Heart right ventricle (tissue), 16 donors: ENCODE results near the gene DHX29. TPM values are rescaled to one million over a fixed set of nuclear protein-coding genes. Genes with fewer than 3 reads are reported as not detected.

ENCODE experiments used
- ATAC-seq, 8 donors: fragments of 200-7000 bp; cut with Tn5 transposase; one replicate each; pipeline ENCODE4 v1.9.1; 2020; ENCODE audit warnings: mild to moderate bottlenecking in 8 of 8, moderate library complexity in 8 of 8, moderate number of reproducible peaks in 1 of 8
- DNase-seq, 2 donors: peaks; one replicate each; pipeline ENCODE4 v3.0.0-alpha.2; 2020
- H3K27ac ChIP-seq, 10 donors: fragments of 200-600 bp; sonication (generic) in 2 of 10; one replicate each; pipeline versions ENCODE4 v1.5.0 to v1.8.0; 2020 to 2022; ENCODE audit warnings: mild to moderate bottlenecking in 3 of 10
- H3K27me3 ChIP-seq, 7 donors: fragments of 200-600 bp; one replicate each; pipeline ENCODE4 v1.8.0; 2021 to 2022; ENCODE audit warnings: mild to moderate bottlenecking in 2 of 7
- H3K36me3 ChIP-seq, 9 donors: fragments of 200-600 bp; sonication (generic) in 1 of 9; one replicate each; pipeline versions ENCODE4 v1.5.0 to v1.8.0; 2020 to 2022; ENCODE audit warnings: mild to moderate bottlenecking in 2 of 9
- H3K4me1 ChIP-seq, 9 donors: fragments of 200-600 bp; sonication (generic) in 1 of 9; one replicate each; pipeline versions ENCODE4 v1.5.0 to v1.8.0; 2020 to 2022; ENCODE audit warnings: mild to moderate bottlenecking in 4 of 9
- H3K4me3 ChIP-seq, 10 donors: fragments of 200-600 bp; sonication (generic) in 2 of 10; one replicate each; pipeline versions ENCODE4 v1.5.0 to v1.8.0; 2020 to 2022; ENCODE audit warnings: mild to moderate bottlenecking in 7 of 10, moderate library complexity in 2 of 10
- H3K9me3 ChIP-seq, 11 donors: fragments of 200-600 bp in 10 of 11; sonication (generic) in 2 of 11; one replicate each; pipeline versions ENCODE4 v1.5.0 to v1.8.0; 2013 to 2022; ENCODE audit warnings: mild to moderate bottlenecking in 2 of 11, control low read depth in 1 of 11, moderate library complexity in 1 of 11
- WGBS, 2 donors: extraction: QIAGEN DNeasy Blood & Tissue Kit; methylation state at CpG; one replicate each; pipeline ENCODE4 v1.1.7; 2013; ENCODE audit warnings: inconsistent platforms in 1 of 2; 5-methylcytosine and 5-hydroxymethylcytosine counted together
- intact Hi-C, 10 donors: fragments of 100-400 bp; cut with DNase I; formaldehyde crosslinking; loops; one replicate each; pipeline versions ENCODE4 v1.11.1 to v1.14.2; 2022
- polyA plus RNA-seq, 2 donors: library from polyadenylated mRNA; stranded (reverse); fragments of 200-250 nt; gene quantifications; one replicate each; pipeline ENCODE4 v1.2.3, GENCODE V29; 2013
- total RNA-seq, 10 donors: library from RNA; stranded (reverse); fragmentation: NEBNext Ultra II Directional in 3 of 10; extraction: Animal tissue kit (Norgen Biotek cat#: 25700) in 3 of 10; gene quantifications; one replicate each; pipeline versions ENCODE4 v1.2.1 to v1.2.4, GENCODE V29; 2021 to 2023
- TF ChIP-seq, protein P1 (sequence below), 9 donors: fragments of 200-600 bp; sonication (generic) in 2 of 9; IDR thresholded peaks; one replicate each; pipeline versions ENCODE4 v1.5.0 to v1.8.0; 2021 to 2022; ENCODE audit warnings: antibody characterized with exemption in 9 of 9, mild to moderate bottlenecking in 5 of 9, moderate library complexity in 1 of 9
- donor health status: Arrhythmogenic right ventricular cardiomyopathy.
- donor health status: ischemic (EF 13 %, LVEDD 7.1; RV severe dilation, severe dysfunction).
- donor health status: healthy with polysubstance abuse.
- donor health status: DM: no; HTN: yes; CAD: no.
- donor health status: DM: no; HTN: no; CAD: no.
- donor health status: ischemic (EF 25% LVEDD 6.9; RV normal size, moderate dysfunction).
- donor health status: ischemic (EF 25% LVEDD 5.7; RV mildly dilated, moderate dysfunction).
- donor health status: healthy.
- donor health status: DM: yes; HTN: yes; CAD: no.
- donor health status: Ischemic cardiomyopathy.
- donor health status: ischemic (EF 35%, LVEDD 5.7; RV mildly dilated, moderate dysfunction).
- donor health status: nonischemic (EF 11% LVEDD 7.7; RV severe dilation, severe dysfunction).
- donor health status: DM: yes; HTN: yes; CAD: no.
- donor health status: PGD.
- donor health status: ischemic (EF 29% LVEDD 5.4; RV normal size, mild dysfunction).
- donor health status: nonischemic (EF 23%, LVEDD 6.1; RV moderate dilation, normal function).

The DHX29 gene
- total and polyA plus RNA-seq, 12 donors = 7.6 to 25.8 (median 20.9) TPM

DNA sequence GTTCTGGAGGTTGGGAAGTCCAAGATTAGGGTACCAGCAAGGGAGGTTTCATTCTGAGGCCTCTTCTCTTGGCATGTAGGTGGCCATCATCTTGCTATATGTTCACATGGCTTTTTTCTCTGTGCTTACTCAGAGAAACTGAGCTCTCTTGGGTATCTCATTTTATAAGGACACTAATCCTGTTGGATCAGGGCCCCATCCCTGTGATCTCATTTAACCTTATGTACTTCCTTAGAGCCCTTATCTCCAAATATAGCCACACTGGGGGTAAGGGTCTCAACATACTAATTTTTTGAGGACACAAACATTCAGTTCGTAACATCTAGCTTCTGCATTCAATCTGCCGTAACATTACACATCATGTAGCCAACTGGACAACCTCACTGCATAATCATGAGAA, 6.6 kb downstream of the DHX29 start:
- Histone ChIP-seq H3K27ac (no peak overlapping the region), H3K27me3 (no peaks in the 10 kb centered on the region), H3K36me3 (peaks cover 0 to 56% (median 9%) of the 10 kb centered on the region in 9 donors), H3K9me3 (peaks cover 0 to 21% (median 6%) of the 10 kb centered on the region in 11 donors), H3K4me1 (peaks cover 4 to 34% (median 26%) of the 10 kb centered on the region in 9 donors), H3K4me3 (no peak overlapping the region)
- TF ChIP-seq, protein P1, sequence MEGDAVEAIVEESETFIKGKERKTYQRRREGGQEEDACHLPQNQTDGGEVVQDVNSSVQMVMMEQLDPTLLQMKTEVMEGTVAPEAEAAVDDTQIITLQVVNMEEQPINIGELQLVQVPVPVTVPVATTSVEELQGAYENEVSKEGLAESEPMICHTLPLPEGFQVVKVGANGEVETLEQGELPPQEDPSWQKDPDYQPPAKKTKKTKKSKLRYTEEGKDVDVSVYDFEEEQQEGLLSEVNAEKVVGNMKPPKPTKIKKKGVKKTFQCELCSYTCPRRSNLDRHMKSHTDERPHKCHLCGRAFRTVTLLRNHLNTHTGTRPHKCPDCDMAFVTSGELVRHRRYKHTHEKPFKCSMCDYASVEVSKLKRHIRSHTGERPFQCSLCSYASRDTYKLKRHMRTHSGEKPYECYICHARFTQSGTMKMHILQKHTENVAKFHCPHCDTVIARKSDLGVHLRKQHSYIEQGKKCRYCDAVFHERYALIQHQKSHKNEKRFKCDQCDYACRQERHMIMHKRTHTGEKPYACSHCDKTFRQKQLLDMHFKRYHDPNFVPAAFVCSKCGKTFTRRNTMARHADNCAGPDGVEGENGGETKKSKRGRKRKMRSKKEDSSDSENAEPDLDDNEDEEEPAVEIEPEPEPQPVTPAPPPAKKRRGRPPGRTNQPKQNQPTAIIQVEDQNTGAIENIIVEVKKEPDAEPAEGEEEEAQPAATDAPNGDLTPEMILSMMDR (IDR thresholded peaks at IDR 0.05) = no peak
- intact Hi-C loops = no loop called here
- DNase-seq = no peak
- 99 to 100% methylated on average over 2 of the region's 2 CpGs for WGBS, 2 donors
- ATAC-seq = no peak

DNA sequence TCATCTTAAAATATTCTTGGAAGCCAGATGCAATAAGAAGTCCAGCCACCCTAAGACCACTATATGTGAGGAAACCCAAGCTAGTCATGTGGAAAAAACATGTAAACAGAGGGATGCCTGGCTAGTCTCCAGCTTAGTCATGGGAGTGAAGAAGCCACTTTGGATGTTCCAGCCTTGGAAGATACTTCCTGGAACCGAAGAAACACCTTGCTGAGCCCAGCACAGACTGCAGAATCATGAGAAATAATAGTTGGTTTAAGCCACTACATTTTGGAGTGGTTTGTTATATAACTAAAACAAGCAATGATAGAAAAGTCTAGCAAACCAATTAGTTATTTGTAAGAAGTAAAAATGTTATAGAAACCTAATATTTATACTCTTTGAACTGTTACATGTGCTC, 12.6 kb downstream of the DHX29 start:
- H3K27me3 ChIP-seq = no peaks in the 10 kb centered on the region
- no peaks in the 10 kb centered on the region for H3K4me1 ChIP-seq
- WGBS, 2 donors = 100% methylated on average over 1 of the region's 1 CpG
- peaks cover 0 to 10% (median 0%) of the 10 kb centered on the region in 11 donors for H3K9me3 ChIP-seq
- H3K27ac ChIP-seq = no peak overlapping the region
- intact Hi-C loops = no loop called here
- ATAC-seq = no peak
- H3K4me3 ChIP-seq = no peak overlapping the region
- TF ChIP-seq, protein P1 (IDR thresholded peaks at IDR 0.05) = no peak
- H3K36me3 ChIP-seq = peaks cover 0 to 89% (median 41%) of the 10 kb centered on the region in 9 donors
- DNase-seq = no peak

DNA sequence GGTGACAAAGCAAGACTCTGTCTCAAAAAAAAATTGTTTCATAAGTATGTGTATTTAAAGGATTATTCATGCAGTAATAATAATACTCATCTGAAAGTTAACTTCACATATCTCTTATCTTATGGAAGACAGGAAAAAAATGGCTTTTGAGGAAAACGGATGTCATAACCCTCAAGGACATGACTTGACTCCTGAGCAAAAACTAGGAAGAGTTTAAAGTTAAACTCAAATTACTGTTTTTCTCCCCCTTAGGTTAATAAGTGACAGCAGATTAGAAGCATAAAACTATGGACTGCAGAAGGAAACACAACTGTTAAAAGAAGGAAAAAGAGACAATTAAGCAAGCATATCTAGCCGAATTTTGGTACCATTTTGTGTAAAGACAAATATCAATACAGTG, 16.5 kb downstream of the DHX29 start:
- Histone ChIP-seq H3K27me3 (no peaks in the 10 kb centered on the region), H3K36me3 (peaks cover 0 to 100% (median 62%) of the 10 kb centered on the region in 9 donors), H3K4me3 (no peak overlapping the region), H3K9me3 (peaks cover 0 to 10% (median 0%) of the 10 kb centered on the region in 11 donors), H3K4me1 (no peaks in the 10 kb centered on the region), H3K27ac (no peak overlapping the region)
- intact Hi-C loops = no loop called here
- WGBS, 2 donors = 92 to 95% methylated on average over 2 of the region's 2 CpGs
- TF ChIP-seq, protein P1 (IDR thresholded peaks at IDR 0.05) = no peak
- DNase-seq (no peak), ATAC-seq (no peak)

DNA sequence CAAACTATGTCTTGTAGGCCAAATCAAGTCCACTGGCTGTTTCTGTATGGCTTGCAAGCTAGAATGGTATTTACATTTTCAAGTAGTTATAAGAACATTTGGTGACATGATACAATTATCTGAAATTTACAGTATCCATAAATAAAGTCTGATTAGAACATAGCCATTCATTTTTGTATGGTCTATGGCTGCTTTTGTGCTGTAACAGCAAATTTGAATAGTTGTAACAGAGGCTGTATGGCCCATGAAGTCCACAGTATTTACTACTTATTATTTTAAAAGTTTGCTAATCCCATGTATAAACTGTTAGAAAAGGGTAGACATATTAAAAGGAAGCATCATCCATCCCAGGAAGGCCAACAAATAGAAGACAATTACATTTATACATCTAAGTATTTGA, 17.7 kb downstream of the DHX29 start:
- TF ChIP-seq, protein P1 (IDR thresholded peaks at IDR 0.05) = no peak
- intact Hi-C loops = loop anchor here in 1 of 10 donors (10.0 kb wide), 1 partner anchor 655 kb away; no protein-coding TSS in a partner anchor
- ATAC-seq = no peak
- peaks cover 0 to 100% (median 61%) of the 10 kb centered on the region in 9 donors for H3K36me3 ChIP-seq
- H3K9me3 ChIP-seq = peaks cover 0 to 4% (median 0%) of the 10 kb centered on the region in 11 donors
- no peak for DNase-seq
- no peak overlapping the region for H3K4me3 ChIP-seq
- no peak overlapping the region for H3K27ac ChIP-seq
- no peaks in the 10 kb centered on the region for H3K27me3 ChIP-seq
- H3K4me1 ChIP-seq = no peaks in the 10 kb centered on the region
